Uterus (tissue), 2 donors: Measurements from ENCODE around the gene AXDND1.

ENCODE experiments used
- CTCF ChIP-seq, 4 experiments: fragments of 200-600 bp in 2 of 4; fragments of 450-650 bp in 2 of 4; sonication (generic) in 2 of 4; IDR thresholded peaks; one replicate each; pipeline ENCODE4 v1.5.1; 2016 to 2019; ENCODE audit warnings: antibody characterized with exemption in 4 of 4, mild to moderate bottlenecking in 2 of 4, moderate library complexity in 1 of 4
- POLR2A ChIP-seq, 2 donors: fragments of 450-650 bp; IDR thresholded peaks; one replicate each; pipeline ENCODE4 v1.6.1; 2016; ENCODE audit warnings: antibody characterized with exemption in 2 of 2, mild to moderate bottlenecking in 1 of 2, moderate library complexity in 1 of 2

- TF ChIP-seq CTCF (IDR thresholded peaks at IDR 0.05) (no peak), POLR2A (IDR thresholded peaks at IDR 0.05) (no peak)
These were observed 59.4 kb downstream of the AXDND1 start for GRCh38 chr1:179425186-179425585.
